H1 (cell line): ENCODE data around the gene PIGU. TPM values are rescaled to one million over a fixed set of nuclear protein-coding genes. Genes with fewer than 3 reads are reported as not detected.

Experiments used
- CTCF ChIA-PET: fragments of 300-600 bp; sonication (Branson Sonifier 250); formaldehyde crosslinking; loops from one replicate; lab custom pipeline; 2021; ENCODE audit not compliant: partially characterized antibody; lab: Charles Lee
- POLR2A ChIA-PET: fragments of 300-600 bp; sonication (Branson Sonifier 250); formaldehyde crosslinking; loops from one replicate; lab custom pipeline; 2021; ENCODE audit warnings: inconsistent platforms; ENCODE audit not compliant: partially characterized antibody; lab: Charles Lee
- DNase-seq, 2 experiments: peaks; one replicate each; pipeline versions ENCODE4 v3.0.0 to v3.0.0-alpha.2; 2010 to 2022; ENCODE audit warnings: low spot score in 2 of 2, low read depth in 1 of 2, mixed read lengths in 1 of 2
- FAIRE-seq: peaks from 2 replicates; lab custom pipeline; 2011; peaks lifted over from hg19 to GRCh38; lab: Jason Lieb, UNC
- H2AFZ ChIP-seq: 2 replicates; pipeline ENCODE4 v1.8.1; 2012; ENCODE audit warnings: low read length, inconsistent platforms
- H2AK5ac ChIP-seq: 2 replicates; pipeline ENCODE4 v1.6.1; 2013; ENCODE audit warnings: low read depth, low read length
- H2BK120ac ChIP-seq: replicated peaks from 2 replicates; pipeline ENCODE3; 2013; ENCODE audit warnings: low read depth, low read length, inconsistent platforms
- H2BK12ac ChIP-seq: 2 replicates; pipeline ENCODE4 v1.6.1; 2013; ENCODE audit warnings: low read depth, low read length
- H2BK15ac ChIP-seq: 2 replicates; pipeline ENCODE4 v1.6.1; 2013; ENCODE audit warnings: low read length
- H2BK20ac ChIP-seq: 2 replicates; pipeline ENCODE4 v1.6.1; 2013; ENCODE audit warnings: low read length
- H2BK5ac ChIP-seq: 2 replicates; pipeline ENCODE4 v1.6.1; 2013; ENCODE audit warnings: low read depth, low read length
- H3K14ac ChIP-seq: 2 replicates; pipeline ENCODE4 v1.6.1; 2013; ENCODE audit warnings: inconsistent platforms; ENCODE audit not compliant: insufficient read length
- H3K18ac ChIP-seq: 2 replicates; pipeline ENCODE4 v1.6.1; 2013; ENCODE audit warnings: low read length; ENCODE audit errors: extremely low read depth
- H3K23ac ChIP-seq: 2 replicates; pipeline ENCODE4 v1.6.1; 2013; ENCODE audit warnings: inconsistent platforms; ENCODE audit not compliant: insufficient read length
- H3K23me2 ChIP-seq: 2 replicates; pipeline ENCODE4 v1.6.1; 2013; ENCODE audit warnings: low read depth, low read length
- H3K27ac ChIP-seq: 2 replicates; pipeline ENCODE4 v1.6.1; 2011; ENCODE audit warnings: low read depth, low read length, inconsistent platforms
- H3K27me3 ChIP-seq, 4 experiments: replicated peaks in 1 of 4; 1 replicate in 1 of 4; 2 replicates in 3 of 4; pipeline versions ENCODE4 v1.6.1 to v1.8.1; 2011 to 2013; ENCODE audit warnings: low read length in 3 of 4, mild to moderate bottlenecking in 3 of 4, inconsistent platforms in 2 of 4, mixed read lengths in 2 of 4, moderate library complexity in 1 of 4; ENCODE audit not compliant: control insufficient read depth in 3 of 4, insufficient read depth in 3 of 4; ENCODE audit errors: extremely low read depth in 1 of 4
- H3K36me3 ChIP-seq, 4 experiments: 2 replicates each; pipeline versions ENCODE4 v1.6.1 to v1.8.1; 2011 to 2013; ENCODE audit warnings: mild to moderate bottlenecking in 4 of 4, low read length in 3 of 4, moderate library complexity in 2 of 4, control low read depth in 1 of 4, inconsistent platforms in 1 of 4; ENCODE audit not compliant: insufficient read depth in 4 of 4, control insufficient read depth in 2 of 4
- H3K4ac ChIP-seq: replicated peaks from 2 replicates; pipeline ENCODE3; 2013; ENCODE audit warnings: low read length, low read depth, mixed read lengths, inconsistent platforms; ENCODE audit not compliant: insufficient read length
- H3K4me1 ChIP-seq, 4 experiments: replicated peaks in 1 of 4; 1 replicate in 1 of 4; 2 replicates in 3 of 4; pipeline versions ENCODE4 v1.6.1 to v1.8.1; 2011 to 2013; ENCODE audit warnings: low read length in 3 of 4, inconsistent platforms in 2 of 4, mixed read lengths in 1 of 4; ENCODE audit not compliant: insufficient read depth in 4 of 4, control insufficient read depth in 3 of 4
- H3K4me2 ChIP-seq, 2 experiments: 2 replicates each; pipeline versions ENCODE4 v1.6.1 to v1.8.1; 2011 to 2013; ENCODE audit warnings: low read depth in 2 of 2, low read length in 2 of 2, control low read depth in 1 of 2, inconsistent platforms in 1 of 2, mild to moderate bottlenecking in 1 of 2; ENCODE audit not compliant: insufficient read depth in 1 of 2
- H3K4me3 ChIP-seq, 4 experiments: fragments of 200-600, 300-600 bp in 1 of 4; sonication (generic), shearing (Covaris generic), sonication (Bioruptor Twin) in 1 of 4; 2 replicates each; pipeline versions ENCODE4 v1.5.1 to v1.8.1; 2011 to 2016; ENCODE audit warnings: low read length in 4 of 4, low read depth in 3 of 4, control low read depth in 2 of 4, inconsistent platforms in 2 of 4, mild to moderate bottlenecking in 2 of 4, mixed read lengths in 1 of 4, moderate library complexity in 1 of 4; ENCODE audit not compliant: insufficient read depth in 2 of 4; ENCODE audit errors: extremely low read depth in 1 of 4
- H3K56ac ChIP-seq: replicated peaks from 2 replicates; pipeline ENCODE3; 2013; ENCODE audit warnings: low read depth, mild to moderate bottlenecking, mixed read lengths, low read length, inconsistent platforms; ENCODE audit not compliant: insufficient read length
- H3K79me1 ChIP-seq: 2 replicates; pipeline ENCODE4 v1.6.1; 2013; ENCODE audit warnings: low read depth, low read length, control low read depth
- H3K79me2 ChIP-seq, 2 experiments: 2 replicates each; pipeline versions ENCODE4 v1.6.1 to v1.8.1; 2012 to 2013; ENCODE audit warnings: low read length in 2 of 2, mild to moderate bottlenecking in 2 of 2, inconsistent platforms in 1 of 2; ENCODE audit not compliant: insufficient read depth in 2 of 2, control insufficient read depth in 1 of 2
- H3K9ac ChIP-seq, 4 experiments: replicated peaks in 1 of 4; 1 replicate in 1 of 4; 2 replicates in 3 of 4; pipeline versions ENCODE4 v1.6.1 to v1.8.1; 2011 to 2013; ENCODE audit warnings: low read depth in 3 of 4, low read length in 3 of 4, control low read depth in 2 of 4, mild to moderate bottlenecking in 2 of 4, moderate library complexity in 2 of 4, inconsistent platforms in 1 of 4; ENCODE audit errors: extremely low read depth in 1 of 4
- H3K9me3 ChIP-seq, 2 experiments: 2 replicates each; pipeline versions ENCODE4 v1.6.1 to v1.8.1; 2012 to 2013; ENCODE audit warnings: mild to moderate bottlenecking in 2 of 2, moderate library complexity in 2 of 2, control low read depth in 1 of 2, inconsistent platforms in 1 of 2, low read depth in 1 of 2, low read length in 1 of 2, mixed read lengths in 1 of 2; ENCODE audit not compliant: insufficient read depth in 2 of 2
- H4K20me1 ChIP-seq, 2 experiments: replicated peaks in 1 of 2; 2 replicates each; pipeline versions ENCODE3 to v1.8.1; 2011 to 2013; ENCODE audit warnings: inconsistent platforms in 2 of 2, low read length in 2 of 2, mild to moderate bottlenecking in 1 of 2; ENCODE audit not compliant: insufficient read depth in 2 of 2, control insufficient read depth in 1 of 2
- H4K5ac ChIP-seq: 2 replicates; pipeline ENCODE4 v1.6.1; 2013; ENCODE audit warnings: low read length, low read depth, mixed read lengths, inconsistent platforms; ENCODE audit not compliant: insufficient read length
- H4K8ac ChIP-seq: 2 replicates; pipeline ENCODE4 v1.8.0; 2013; ENCODE audit warnings: mild to moderate bottlenecking, moderate library complexity, low read length, inconsistent platforms; ENCODE audit not compliant: insufficient read depth; ENCODE audit errors: extremely low read depth
- H4K91ac ChIP-seq: replicated peaks from 2 replicates; pipeline ENCODE3; 2013; ENCODE audit warnings: low read length, mixed read lengths, inconsistent platforms; ENCODE audit not compliant: insufficient read length
- CBX5 ChIP-seq: fragments of 300-800, 300-1000 bp; sonication (generic); IDR thresholded peaks from 2 replicates; pipeline ENCODE4 v1.7.1; 2016; ENCODE audit warnings: antibody characterized with exemption, low read length, low read depth
- YY1 ChIP-seq: IDR thresholded peaks from 2 replicates; pipeline ENCODE4 v1.6.1; 2011; ENCODE audit warnings: low read depth, mild to moderate bottlenecking, low read length
- polyA plus RNA-seq, 7 experiments: library from polyadenylated mRNA; depleted of rRNA in 3 of 7; stranded (reverse) in 5 of 7; unstranded in 2 of 7; fragments of >200 nt in 5 of 7; fragments of 200-250 nt in 2 of 7; gene quantifications; 1 replicate in 5 of 7; 2 replicates in 1 of 7; 4 replicates in 1 of 7; pipeline versions ENCODE4 v1.2.1 to v1.2.3, GENCODE V29; 2011 to 2013; ENCODE audit warnings: missing spikeins in 2 of 7, mixed read lengths in 2 of 7
- total RNA-seq: library from RNA; stranded (reverse); fragmentation: NEBNext Ultra II Directional; extraction: Animal tissue kit (Norgen Biotek cat#: 25700); gene quantifications from 2 replicates; pipeline ENCODE4 v1.2.1, GENCODE V29; 2021

The PIGU gene
- total and polyA plus RNA-seq, 2 of the 8 experiments (the other 6 are each of a cell fraction or from before 2014, with no cell fraction given) = 28.3 to 117 TPM

DNA sequence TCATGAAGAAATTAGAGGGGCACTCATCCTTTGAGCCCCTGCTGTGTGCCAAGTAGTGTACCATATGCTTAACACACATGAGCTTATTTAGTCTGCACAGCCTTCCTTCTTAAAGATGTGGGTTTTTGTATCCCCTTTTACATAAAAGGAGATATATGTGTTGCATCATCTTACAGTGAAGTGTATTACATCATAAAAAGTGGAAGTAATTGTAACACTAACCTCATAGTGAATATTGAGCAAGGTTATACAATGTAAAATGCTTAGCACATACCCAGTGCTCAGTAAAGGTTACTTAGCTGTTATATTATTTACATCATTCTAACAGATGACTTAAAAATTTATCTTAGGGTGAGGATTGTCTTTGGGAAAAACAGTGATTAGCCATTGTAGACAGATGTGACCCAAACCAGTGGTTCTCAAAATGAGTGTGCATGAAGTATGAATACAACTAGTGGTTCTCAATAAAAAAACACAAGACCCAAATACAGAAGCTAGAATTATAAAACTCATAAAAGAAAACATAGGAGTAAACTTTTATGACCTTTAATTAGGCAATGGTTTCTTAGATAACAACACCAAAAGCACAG lies 3.8 kb upstream of the PIGU start:
- Histone ChIP-seq H3K4me2 (no peak overlapping the region), H3K9me3 (no peaks in the 10 kb centered on the region), H2BK15ac (no peak overlapping the region), H4K20me1 (no peaks in the 10 kb centered on the region), H3K27ac (no peak overlapping the region), H2AK5ac (no peak overlapping the region), H4K8ac (no peak overlapping the region), H3K9ac (no peak overlapping the region), H4K5ac (no peak overlapping the region), H2AFZ (no peak overlapping the region), H3K4me1 (no peaks in the 10 kb centered on the region), H2BK5ac (no peak overlapping the region), H3K4ac (no peak overlapping the region), H3K18ac (no peak overlapping the region), H3K27me3 (no peaks in the 10 kb centered on the region), H3K36me3 (no peaks in the 10 kb centered on the region), H4K91ac (no peak overlapping the region), H3K23me2 (no peaks in the 10 kb centered on the region; the same call in 1 of the 2 replicates), H3K14ac (no peak overlapping the region), H2BK120ac (no peak overlapping the region), H3K23ac (no peak overlapping the region), H3K4me3 (no peak overlapping the region), H3K79me1 (no peaks in the 10 kb centered on the region), H3K56ac (no peak overlapping the region), H2BK12ac (no peak overlapping the region), H2BK20ac (no peak overlapping the region), H3K79me2 (peaks cover 0 to 4% of the 10 kb centered on the region in 2 experiments; a peak in 1 of 4 replicates)
- DNase-seq (no peak), FAIRE-seq (no peak)
- POLR2A ChIA-PET = interaction anchor here (1.9 kb wide), 1 partner anchor 9 kb away, joined by 6 read pairs; no protein-coding TSS in a partner anchor
- TF ChIP-seq YY1 (no peak), CBX5 (no peak)
- CTCF ChIA-PET = interaction anchor here (0.8 to 1.7 kb wide), 3 partner anchors 17 to 89 kb away, joined by 3 to 5 read pairs (median 3); no protein-coding TSS in a partner anchor
